Stromal cell of bone marrow (primary cell): ENCODE measurements around the gene MRPL23.
A peak's percentile ranks its signal among the peaks of the same experiment; 100 is the strongest.

Source experiments
- DNase-seq: peaks from one replicate; pipeline ENCODE4 v3.0.0-alpha.2; 2012; ENCODE audit warnings: low read depth

Gene MRPL23

DNA sequence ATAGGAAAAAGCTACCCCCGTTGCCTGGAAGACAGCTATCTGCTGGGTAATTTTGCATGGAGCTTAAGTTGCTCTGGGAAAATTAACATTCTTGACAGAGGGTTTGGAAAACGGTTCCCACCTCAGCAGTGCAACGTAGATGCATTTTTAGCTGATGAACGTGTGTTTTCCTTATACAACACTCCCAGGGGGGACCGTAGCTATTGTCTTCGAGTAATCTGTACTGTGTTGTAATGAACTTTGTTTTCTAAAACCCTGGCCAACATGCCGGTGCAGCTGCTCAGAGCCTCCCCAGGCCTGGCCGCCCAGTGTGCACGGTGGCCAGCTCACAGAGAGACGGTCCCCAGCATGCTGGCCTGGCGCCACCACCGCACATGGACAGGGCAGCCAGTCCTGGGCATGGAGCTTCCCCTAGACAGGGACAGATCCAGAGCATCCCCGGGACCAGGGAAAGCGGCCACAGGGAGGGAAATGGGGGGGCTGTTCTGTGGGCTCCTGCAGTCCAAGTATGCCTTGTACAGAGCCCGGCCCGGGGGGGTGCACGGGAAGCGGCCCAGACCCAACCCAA, 25.5 kb upstream of the MRPL23 start:
- peak; percentile 27 for DNase-seq

DNA sequence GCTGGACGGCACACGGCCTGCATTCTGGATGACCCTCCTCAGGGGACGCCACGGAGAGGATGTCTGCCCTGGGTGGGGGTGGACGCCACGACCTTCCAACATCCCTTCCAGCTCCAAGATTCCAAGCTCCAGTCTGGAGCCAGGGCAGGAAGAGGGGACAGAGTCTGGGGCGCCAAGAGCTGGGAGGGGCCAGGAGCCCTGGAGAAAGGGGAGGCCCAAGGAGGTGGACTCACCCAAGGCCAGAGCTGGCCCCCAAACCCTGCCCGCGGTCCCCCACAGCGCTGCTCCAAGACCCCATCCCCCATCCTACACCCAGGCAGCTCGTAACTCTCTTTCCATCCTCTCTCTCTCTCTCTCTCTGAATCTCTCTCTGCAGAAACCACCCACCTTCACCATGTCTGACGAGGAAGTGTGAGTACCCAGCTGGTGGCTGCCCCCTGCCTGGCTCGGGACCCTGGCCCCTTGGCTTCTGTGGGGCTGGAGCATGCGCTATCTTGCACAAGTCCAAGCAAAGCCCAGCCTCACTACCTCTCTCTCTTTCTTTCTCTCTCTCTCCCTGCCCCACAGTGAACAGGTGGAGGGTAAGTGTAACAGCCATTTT, 24.6 kb upstream of the MRPL23 start:
- no peak for DNase-seq

DNA sequence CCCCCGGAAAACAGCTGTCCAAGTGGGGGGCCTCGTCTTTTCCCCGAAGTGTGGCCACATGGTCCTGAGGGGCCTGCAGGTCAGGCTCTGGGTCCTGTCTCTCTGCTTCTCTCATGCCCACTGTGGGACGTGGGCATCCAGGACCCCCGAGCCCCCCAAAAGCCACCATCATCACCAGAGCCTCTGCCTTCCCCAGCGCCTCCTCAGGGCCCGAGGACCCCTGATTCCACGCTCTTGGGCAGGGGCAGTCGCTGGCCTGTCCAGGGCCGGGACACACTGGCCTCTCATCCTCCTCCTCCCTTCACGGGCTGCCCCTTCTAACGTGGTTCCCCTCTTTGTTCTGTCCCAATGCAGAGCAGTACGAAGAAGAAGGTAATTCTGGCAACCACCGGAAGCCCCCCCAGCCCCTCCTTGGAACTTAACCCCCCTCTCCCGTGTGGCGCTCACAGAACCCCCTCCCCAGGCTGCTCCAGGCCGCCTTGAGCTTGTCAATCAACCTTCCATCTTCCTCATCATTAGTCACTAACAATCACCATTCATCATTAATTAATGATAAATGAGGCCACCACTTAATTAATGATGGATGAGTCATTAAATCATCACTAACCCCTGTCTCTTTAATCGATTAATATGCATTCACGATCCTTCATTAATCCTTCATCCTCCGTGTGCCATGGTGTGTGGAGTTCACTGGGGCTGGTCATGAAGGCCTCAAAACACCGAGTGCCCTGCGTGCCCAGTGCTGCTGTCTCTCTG, 23.8 kb upstream of the MRPL23 start:
- no peak for DNase-seq

DNA sequence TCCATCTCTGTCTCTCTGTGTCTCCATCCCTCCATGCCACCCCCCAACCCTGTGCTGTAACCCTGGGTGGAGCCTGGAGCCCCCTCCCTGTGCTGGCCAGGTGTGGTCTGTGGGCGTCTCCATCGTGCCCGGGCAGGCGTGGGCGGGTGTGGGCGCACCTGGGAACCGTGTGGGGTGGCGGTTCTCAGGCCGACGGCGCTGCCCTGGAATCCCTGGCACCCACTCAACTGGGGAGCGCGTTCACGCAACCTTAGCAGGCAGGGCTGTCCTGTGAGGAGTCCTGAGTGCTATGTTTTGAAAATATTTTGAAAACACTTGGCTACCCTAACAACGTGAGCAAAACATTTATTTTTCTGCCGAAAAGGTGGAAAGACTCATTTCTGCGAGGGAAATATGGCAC, 23.0 kb upstream of the MRPL23 start:
- no peak for DNase-seq

DNA sequence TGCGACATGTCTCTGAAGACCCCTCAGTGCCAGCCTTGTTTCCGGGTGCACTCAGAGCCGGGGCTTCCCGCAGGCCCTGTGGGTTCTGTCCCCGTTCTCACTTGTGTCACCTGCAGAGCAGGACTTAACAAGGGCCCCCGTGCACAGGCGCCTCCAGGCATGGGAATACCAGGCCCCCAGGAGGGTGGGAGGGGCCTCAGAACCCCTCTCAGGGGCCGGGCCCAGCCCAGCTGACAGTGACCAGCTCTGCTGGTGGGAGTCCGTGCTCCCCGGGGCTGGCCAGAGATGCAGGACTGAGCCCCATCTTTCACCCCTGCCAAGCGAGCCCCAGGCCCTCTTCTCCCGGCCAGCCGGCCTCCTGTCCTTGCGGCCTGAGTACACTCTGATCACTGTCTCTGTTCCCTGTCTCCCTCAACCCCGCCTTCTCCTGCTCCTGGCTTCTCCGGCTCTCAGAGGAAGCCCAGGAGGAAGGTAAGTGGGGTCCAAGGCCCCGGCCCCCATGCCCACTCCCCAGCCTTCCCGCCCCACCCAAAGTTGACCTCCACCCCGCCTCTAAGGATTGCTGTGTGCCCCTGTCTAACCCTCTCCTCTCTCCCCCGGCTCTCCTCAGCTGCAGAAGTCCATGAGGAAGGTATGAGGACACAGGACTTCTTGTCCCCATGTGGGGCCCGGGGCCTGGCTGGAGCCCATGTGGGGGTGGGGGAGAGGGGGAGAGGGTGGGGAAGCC, 22.3 kb upstream of the MRPL23 start:
- no peak for DNase-seq

DNA sequence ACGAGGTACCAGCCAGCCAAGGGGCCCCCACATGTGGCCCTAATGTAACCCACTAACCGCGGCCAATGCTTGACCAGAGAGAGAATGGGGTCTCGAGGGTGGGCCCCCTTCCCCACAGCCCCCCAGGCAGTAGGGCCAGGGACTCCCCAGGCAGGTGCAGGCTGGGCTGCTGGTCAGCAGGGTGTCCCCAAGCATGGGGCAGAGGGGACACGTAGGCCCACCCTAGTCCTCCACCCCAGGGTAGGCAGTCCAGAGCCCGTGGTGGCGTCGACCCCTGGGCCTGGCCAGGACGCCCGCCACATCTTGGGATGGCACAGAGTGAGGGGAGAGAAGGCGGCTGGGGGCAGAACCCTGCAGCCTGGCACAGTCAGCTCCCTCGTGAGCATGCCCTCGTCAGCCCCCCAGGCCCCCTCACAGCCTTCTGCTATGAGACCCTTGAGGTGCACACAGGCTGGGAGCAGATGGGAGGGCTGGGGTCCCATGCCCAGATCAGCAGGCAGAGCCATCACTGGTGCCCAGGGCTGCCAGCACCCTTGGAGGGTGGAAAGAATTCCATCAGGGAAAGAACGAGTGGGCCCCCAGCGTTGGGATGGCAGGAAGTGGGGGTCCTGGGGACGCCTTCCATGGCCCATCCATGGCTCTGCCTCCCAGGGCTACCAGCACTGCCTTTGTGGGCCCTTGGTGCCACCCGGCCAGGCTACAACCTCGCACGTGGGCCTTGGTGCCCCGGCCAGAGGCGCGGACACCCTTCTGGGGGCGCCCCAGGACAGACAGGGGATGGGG, 21.6 kb upstream of the MRPL23 start:
- no peak for DNase-seq

DNA sequence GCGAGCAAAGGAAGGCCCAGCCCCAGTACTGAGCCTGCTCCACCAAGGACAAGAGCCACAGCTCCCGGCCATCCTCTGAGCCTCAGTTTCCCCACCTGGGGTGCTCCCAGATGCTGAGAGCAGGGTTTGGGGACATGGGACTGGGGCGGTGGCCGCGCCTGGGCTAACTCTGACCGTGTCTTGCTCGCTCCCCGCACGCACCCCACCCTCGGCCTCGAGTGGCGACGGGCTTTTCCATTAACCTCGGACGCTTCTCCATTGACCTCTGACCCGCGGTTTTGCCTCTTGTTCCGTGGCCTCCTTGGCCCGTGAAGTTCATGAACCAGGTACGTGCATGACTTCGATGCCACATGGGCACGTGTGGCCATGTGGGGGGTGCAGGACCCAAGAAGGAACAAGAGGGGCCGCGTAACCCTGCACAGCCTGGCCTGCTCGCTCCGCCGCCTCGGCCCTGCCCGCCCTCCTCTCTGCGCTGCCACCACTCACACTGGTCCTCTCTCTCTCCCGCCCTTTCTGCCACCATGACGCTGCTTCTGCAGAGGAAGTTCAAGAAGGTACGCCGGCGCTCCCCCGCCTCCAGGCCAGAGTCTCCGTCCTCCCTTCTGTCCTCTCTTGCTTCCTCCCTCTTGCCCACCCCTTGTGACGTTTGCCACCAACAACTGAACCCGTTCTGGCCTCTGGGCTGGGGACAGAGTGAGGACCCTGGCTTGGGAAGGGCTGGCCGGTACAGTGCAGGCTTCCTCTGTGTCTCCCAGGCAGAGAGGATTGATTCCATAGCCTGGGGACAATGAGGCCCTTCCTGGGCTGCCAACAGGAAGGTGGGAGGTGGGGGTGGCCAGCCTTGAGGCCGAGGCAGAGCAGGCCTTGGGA, 20.7 kb upstream of the MRPL23 start:
- DNase-seq: no peak

DNA sequence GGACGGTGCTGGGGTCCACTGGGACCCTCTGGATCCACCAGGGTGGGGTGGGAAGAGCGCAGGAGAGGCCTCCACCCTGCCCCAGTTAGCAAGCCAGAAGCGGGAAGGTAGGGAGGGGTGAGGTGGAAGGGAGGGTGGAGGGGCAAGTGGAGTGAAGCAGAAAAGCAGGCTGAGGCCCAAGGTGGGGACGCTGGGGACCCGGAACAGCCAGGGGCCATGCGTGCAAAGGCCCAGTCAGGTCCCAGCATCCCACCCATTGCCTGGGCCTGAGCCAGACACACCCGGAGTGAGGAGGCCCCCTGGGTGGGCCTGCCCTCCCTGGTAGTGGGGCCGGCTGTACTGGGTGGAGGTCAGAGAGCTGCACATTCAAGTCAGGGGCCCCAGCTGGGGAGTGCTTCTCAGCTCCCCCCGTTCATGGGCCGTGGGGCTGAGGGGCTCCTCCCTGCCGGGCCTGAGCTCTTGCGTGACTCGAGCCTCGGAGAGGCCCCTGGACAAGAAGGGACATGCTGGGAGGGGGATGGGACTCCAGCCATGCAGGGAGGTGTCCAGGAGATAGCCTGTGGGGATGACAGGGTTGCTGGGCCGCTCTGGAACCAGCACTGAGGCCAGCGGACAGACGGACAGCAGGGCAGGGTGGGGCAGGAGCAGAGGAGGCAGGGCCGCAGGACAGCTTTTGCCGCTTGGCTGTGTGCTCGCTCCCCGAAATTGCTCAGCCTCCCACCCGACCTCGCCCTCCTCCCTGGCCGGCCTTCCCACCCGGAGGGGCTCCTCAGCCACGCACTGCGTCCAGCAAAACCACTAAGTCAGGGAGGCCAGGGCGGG, 19.9 kb upstream of the MRPL23 start:
- DNase-seq: no peak

DNA sequence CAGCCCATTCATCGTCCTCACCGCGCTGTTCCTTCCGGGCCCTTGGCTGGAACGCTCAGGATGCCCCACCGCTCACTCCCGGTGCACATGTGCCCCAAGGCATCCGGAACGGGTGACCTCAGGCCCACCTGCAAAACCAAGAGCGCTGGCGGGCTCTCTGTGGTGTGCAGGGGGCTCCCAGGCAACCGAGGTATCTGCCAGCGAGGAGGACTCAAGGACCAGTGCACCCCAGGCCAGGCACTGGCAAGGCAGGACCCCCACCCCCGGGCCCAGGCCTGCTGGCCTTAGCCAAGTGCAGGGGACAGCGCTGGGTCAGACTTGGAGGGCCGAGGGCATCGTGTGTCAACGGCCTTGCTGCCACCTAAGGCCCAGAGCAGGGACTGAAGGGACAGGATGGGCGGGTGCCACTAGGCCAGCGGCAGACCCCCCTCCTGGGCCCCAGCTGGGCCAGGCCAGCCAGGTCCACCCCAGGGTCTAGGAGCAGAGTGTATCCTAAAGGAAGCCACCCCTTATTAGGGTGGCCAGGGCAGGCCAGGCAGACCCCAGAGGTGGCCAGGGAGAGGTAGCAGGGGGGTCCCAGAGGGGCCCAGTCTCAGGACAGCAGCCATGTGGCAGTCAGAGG, 19.2 kb upstream of the MRPL23 start:
- DNase-seq: no peak

DNA sequence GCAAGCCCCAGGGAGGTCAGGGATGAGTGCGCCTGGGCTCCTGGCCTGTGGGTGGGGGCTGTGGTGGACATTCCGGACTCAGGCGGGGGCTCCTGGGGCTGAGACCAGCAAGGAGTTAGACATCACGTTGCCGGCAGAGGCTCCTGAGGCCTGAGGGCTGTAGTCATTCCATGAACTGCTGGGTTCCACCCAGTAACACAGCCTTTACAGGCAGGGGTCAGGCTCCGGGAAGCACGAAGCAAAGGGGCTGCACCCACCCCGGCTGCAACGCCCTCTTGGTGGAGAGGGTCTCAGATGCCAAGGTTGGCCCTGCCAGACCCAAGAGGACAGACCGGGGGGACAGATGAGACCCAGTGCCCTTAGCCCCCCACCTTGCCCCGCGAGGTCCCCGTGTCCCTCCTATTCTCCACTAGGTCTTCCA, 18.7 kb upstream of the MRPL23 start:
- no peak for DNase-seq

DNA sequence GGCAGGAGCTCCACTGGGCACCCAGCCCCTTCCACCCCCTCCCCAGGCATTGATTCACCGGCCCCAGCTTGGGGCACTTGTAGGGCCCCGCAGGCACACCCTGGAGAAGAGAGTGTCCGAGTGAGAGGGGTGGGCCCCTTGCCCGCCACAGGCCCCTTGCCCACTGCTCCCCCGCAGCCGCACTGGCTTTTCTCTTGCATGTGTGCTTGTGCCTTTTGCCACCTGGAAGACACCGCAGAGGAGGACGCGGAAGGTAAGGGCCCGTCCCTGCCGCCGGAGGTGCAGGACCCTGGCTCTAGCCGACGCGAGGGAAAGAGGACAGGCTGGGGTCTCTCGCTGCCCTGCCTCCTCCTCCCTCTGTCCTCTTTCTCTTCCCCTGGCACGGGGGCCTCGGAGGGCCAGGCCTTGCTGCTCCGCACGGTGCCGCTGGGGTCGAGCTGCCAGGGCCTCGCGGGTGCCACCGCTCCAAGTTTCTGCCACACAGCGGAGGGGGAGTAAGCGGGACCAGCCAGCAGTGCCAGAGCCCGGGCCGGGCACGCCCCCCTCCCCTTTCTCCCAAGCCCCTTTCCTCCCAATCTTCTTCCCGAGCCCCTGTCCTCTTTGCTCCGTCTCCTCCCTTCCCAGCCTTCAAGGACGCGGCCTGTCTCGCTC, 18.1 kb upstream of the MRPL23 start:
- no peak for DNase-seq

DNA sequence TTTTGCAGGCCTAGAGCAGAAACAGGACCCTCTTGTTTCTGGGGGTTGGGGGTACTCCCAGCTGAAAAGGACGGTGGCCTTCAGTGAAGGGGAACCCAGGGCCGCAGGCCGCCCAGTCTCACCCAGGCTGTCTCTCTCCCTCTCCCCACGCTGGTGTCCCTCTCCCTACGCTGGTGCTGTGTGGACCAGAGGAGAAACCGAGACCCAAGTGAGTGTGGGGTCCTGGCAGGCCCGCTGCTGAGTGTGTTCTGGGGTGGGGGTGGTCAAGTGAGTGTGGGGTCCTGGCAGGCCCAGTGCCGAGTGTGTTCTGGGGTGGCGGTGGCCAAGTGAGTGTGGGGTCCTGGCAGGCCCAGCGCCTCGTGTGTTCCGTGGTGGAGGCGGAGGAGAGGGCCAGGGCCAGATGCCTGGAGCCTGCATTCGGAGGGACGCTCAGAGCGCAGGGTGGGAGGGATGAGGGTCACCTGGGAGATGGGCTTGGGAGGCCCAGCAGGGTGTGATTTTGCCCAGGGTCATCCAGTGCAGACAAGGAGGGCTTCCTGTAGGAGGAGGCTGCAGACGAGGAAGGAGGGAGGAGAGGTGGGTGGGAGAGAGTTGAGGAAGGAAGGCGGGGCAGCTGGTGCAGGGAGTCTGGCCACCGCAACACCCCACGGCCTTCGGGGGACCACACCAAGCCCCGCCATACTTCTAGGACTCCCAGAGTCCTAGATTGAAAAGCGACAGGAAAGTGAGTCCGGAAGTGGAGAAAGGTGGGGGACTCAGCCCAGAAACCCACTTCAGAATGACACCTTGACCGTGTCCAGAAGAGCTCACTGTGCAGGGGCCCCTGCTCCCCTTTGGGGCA, 17.3 kb upstream of the MRPL23 start:
- no peak for DNase-seq

DNA sequence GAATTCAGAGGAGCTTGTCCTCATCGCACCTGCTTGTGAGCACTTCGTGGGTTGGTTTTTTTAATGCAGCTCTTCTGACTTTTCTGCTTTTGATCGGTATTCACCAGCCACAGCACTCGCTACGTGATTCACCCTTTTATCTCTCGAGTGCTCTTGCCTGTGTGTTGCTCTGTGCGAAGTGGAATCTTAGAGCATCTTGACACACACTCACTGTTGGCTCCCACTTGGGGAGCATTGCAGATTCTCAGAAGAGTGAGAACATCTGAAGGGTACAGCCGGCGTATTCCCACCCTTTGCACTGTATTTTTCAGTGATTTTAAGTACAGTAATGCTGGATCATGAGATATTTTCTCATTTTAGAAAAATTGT, 16.7 kb upstream of the MRPL23 start:
- no peak for DNase-seq

DNA sequence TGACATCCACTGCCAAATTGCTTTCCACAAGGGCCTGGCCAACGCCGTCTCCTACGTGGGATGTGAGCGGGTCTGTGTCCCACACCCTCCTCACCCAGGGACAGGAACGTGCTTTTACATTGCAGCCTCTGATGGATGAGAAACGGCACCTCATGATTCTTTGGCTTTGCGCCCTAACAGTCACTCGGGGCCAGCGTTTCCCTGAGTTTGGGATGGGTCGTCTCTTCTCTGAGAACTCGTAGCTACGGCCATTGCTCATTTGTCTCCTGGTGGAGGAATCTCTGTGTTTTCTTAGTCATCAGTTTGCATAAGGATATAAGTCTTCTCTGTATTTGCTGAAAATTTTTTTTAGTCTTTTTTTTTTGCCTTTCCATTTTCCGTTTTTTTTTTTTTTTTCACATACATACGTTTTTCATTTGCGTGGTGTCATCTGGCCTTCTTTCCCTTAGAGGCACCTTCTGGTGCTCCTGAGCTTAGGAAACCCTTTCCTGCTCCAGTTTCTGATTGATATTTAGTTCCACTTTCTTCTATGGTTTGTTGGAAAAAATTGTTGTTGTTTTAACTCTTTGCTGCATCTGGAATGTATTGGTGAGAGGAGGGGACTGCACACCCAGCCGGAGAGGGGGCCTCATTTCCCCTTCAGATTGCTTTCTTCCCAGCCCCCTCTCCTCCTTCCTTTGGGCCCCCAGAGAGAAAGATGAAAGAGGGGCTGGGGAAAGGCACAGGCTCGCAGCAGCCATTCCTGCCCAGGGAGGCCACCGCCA, 15.6 kb upstream of the MRPL23 start:
- DNase-seq: peak; percentile 49

DNA sequence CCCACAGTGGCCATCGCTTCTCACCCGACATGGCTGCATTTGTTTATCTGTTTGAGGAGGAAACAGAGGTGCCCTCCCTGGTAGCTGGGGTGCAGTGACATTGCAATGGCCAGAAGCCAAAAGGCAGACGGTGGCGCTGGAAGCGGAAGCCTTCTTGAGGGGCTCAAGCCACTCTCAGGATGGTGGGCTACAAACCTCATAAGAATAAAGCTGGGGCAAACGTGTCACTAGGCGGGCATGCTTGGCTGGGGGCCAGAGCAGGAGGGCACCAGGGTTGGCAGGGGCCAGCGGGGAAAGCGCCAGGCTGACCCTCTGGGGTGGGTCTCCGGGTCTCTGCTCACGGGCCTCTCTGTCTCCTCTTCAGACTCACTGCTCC, 15.0 kb upstream of the MRPL23 start:
- no peak for DNase-seq

DNA sequence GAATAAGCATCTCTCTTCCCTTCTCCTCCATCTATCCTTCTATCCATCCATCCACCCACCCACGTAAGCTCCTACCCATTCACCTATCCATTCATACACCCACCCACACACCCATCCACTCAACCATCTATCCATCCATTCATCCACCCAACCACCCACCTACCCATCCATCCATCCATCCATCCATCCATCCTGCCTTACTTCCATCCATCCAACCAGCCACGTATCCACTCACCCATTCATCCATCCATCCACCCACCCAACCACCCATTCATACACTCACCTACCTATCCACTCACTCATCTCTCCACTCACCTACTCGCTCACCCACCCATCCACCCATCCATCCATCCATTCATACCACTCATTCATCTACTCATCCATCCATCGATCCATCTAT, 14.5 kb upstream of the MRPL23 start:
- DNase-seq: no peak

DNA sequence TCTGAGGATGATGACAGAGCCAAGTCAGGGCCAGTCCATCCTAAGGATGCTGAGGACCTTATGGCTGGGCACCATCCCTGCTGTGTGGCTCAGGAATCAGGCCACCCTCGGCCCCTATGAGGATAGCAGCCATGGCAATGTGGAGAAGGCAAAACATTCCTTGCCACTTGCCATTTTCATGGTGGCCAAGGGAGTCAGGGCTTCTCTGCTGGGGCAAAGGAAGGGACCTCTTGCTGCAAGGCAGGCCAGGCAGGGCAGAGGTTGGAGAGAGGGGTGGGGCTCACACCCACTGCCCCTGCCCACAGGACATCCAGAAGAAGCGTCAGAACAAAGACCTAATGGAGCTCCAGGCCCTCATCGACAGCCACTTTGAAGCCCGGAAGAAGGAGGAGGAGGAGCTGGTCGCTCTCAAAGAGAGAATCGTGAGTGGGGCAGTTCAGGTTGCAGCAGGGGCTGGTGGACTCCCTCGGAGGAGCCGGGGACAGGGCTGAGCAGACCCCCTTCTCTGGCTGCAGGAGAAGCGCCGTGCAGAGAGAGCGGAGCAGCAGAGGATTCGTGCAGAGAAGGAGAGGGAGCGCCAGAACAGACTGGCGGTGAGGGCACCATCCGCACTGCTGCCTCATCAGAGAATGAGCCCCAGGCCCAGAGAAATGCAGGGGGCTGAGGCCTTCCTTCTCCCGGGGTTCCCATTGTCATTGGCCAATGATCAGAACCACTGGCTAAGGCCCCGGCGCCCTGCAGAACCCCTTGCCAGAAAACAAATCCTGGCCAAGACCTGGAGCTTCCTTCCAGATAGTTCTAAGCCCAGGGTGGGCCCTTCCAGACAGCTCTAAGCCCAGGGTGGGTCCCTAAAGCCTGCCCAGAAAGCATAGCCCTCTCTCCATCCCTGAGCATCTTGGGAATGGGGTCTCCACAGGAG, 13.5 kb upstream of the MRPL23 start:
- DNase-seq: no peak
